GM13977 (cell line): ENCODE data around the gene KAT2A.

Experiments
- DNase-seq: peaks from one replicate; pipeline ENCODE4 v3.0.0; 2012; ENCODE audit warnings: low spot score
- CTCF ChIP-seq: IDR thresholded peaks from 2 replicates; pipeline ENCODE4 v1.5.1; 2012; ENCODE audit warnings: mild to moderate bottlenecking, control low read depth; ENCODE audit not compliant: insufficient read depth; ENCODE audit errors: extremely low read depth, missing control alignments
- in situ Hi-C: fragments of 300-500 bp; cut with MboI; formaldehyde crosslinking; loops from one replicate; pipeline ENCODE4 v1.12.0; 2022; ENCODE audit warnings: low sequenced_read_pairs, low pct_unique_long_range_greater_than_20kb, mixed read lengths, inconsistent platforms; ENCODE audit not compliant: unreplicated experiment

The KAT2A gene

GRCh38 chr17:42114118-42114517, 7.0 kb downstream of the KAT2A start:
- DNase-seq: no peak
- in situ Hi-C loops: loop anchor here (10.0 to 25.0 kb wide), 2 partner anchors 89 to 377 kb away; partner anchors contain the start of genes HAP1 and NKIRAS2
- no peak for TF ChIP-seq CTCF

- DNase-seq: no peak
- TF ChIP-seq CTCF: no peak
- in situ Hi-C loops: loop anchor here (10.0 to 25.0 kb wide), 2 partner anchors 89 to 376 kb away; partner anchors contain the start of genes HAP1 and NKIRAS2
These were observed 7.7 kb downstream of the KAT2A start for GRCh38 chr17:42113293-42114069.

- peak; percentile 95 for DNase-seq
- no peak for TF ChIP-seq CTCF
- in situ Hi-C loops: loop anchor here (10.0 to 25.0 kb wide), 2 partner anchors 88 to 375 kb away; partner anchors contain the start of genes HAP1 and NKIRAS2
These were observed 8.5 kb downstream of the KAT2A start, which contains the start of gene DHX58 for GRCh38 chr17:42112552-42113176. TSS of gene DHX58 (minus strand) at chr17:42112714. CDS start at chr17:42111892, 822 bp downstream.

- TF ChIP-seq CTCF: no peak
- in situ Hi-C loops: loop anchor here (10.0 to 25.0 kb wide), 2 partner anchors 87 to 375 kb away; partner anchors contain the start of genes HAP1 and NKIRAS2
- DNase-seq: no peak
These were observed 9.2 kb downstream of the KAT2A start for GRCh38 chr17:42111871-42112551.

GRCh38 chr17:42111265-42111636, 9.9 kb downstream of the KAT2A start:
- DNase-seq: no peak
- in situ Hi-C loops: loop anchor here (10.0 to 25.0 kb wide), 2 partner anchors 86 to 374 kb away; partner anchors contain the start of genes HAP1 and NKIRAS2
- TF ChIP-seq CTCF: no peak
